Activated naive CD4-positive, alpha-beta T cell treated with Interleukin-2 at 50 U/mL for 16 hours (primary cell): ENCODE data around the gene TRAF6.
A peak's percentile ranks its signal among the peaks of the same experiment; 100 is the strongest.
"Not testable (repeated sequence)": the region's sequence is repeated elsewhere in the genome, so short reads cannot be mapped to it uniquely, and the experiment has no call there.

Source experiments
- DNase-seq: peaks from one replicate; pipeline ENCODE4 v3.0.0-alpha.2; 2020

Gene TRAF6, protein sequence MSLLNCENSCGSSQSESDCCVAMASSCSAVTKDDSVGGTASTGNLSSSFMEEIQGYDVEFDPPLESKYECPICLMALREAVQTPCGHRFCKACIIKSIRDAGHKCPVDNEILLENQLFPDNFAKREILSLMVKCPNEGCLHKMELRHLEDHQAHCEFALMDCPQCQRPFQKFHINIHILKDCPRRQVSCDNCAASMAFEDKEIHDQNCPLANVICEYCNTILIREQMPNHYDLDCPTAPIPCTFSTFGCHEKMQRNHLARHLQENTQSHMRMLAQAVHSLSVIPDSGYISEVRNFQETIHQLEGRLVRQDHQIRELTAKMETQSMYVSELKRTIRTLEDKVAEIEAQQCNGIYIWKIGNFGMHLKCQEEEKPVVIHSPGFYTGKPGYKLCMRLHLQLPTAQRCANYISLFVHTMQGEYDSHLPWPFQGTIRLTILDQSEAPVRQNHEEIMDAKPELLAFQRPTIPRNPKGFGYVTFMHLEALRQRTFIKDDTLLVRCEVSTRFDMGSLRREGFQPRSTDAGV

DNA sequence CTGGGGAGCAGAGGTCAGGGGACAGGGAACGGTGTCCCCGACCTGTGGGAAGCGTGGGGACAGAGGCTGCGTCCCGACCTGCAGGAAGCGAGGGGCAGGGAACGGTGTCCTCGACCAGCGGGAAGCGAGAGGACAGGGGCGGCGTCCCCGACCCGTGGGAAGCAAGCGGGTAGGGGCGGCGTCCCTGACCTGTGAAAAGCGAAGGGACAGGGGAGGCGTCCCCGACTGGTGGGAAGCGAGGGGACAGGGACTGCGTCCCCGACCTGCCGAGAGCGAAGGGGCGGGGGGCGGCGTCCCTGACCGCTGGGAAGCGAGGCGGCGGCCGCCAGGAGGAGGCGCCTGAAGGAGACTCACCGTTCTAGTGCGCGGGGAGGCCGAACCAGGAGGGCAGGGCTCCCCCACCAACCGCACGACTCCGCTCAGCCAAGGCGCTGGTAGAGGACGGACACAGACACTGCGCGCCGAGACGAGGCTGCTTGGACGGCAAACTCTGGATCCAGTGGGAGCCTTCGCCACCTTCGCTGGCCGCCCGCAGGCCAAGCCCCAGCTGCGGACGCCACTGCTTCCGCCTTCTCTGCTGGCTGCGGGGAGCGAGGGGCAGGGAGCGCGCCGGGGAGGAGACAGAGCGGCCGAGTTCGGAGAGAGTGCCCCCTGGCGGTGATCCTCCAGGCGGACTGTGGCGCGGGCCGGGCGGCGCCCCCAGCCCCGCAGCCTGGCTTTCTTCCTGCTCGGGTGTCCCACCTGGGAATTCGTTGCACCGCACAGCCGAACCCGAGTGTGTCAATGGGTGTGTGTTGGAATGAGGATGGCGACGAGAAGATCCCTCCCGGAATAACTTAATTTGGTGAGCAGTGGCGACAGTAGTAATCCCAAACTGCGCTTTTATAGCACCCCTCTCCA lies at the start of gene TRAF6:
Gene TRAF6 (minus strand): TSS at position 579 of the 900 bp plus-strand sequence. CDS start 8,757 bp downstream, outside the sequence.
- DNase-seq, result peak; percentile 91

DNA sequence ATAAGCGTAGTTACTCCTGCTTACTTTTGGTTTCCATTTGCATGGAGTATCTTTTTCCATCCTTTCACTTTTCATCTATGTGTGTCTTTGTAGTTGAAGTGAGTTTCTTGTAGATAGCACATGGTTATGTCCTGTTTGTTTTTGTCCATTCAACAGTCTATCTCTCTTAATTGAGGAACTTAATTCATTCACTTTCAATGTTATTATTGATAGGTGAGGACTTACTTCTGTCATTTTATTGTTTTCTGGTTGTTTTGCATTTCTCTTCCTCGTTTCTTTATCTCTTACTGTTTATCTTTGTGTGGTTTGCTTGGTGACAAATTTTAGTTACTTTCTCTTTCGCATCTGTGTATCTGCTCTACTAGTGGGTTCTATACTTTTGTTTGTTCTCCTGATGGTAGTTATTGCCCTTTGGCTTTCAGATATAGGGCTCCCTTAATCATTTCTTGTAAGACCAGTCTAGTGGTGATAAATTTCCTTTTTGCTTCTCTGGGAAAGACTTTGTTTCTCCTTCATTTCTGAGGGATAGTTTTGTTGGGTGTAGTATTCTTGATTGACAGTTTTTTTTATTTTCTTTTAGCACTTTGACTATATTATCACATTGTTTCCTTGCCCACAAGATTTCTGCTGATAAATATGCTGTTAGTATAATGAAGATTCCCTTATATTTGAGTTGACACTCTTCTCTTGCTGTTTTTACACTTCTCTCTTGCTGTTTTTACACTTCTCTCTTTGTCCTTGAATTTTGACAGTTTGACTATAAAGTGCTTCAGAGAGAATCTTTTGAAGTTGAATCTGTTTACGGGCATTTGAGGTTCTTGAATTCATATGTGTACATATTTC lies 48.7 kb upstream of the TRAF6 start:
- no peak for DNase-seq

DNA sequence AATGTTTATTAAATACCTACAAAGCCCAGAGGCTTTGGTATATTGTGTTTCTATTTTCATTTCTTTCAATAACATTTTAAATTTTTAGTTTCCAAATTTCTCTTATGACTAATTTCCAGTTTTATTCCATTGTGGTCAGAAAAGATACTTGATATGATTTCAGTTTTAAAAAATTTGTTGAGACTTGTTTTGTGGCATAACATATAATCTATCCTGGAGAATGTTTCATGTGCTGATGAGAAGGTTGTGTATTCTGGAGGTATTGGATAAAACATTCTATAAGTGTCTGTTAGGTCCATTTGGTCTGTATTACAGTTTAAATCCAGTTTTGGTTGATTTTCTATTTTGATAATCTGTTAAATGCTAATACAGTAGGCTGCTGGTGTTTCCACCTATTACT lies 47.9 kb upstream of the TRAF6 start:
- no peak for DNase-seq

DNA sequence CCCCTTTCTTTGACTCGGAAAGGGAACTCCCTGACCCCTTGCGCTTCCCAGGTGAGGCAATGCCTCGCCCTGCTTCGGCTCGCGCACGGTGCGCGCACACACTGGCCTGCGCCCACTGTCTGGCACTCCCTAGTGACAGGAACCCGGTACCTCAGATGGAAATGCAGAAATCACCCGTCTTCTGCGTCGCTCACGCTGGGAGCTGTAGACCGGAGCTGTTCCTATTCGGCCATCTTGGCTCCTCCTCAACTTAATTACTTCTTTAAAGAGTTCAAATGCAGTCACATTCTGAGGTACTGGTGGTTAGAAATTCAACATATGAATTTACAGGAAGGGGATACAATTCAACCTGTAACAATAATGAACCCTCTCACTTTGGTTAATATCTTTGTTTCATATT lies 47.3 kb upstream of the TRAF6 start:
- not testable (repeated sequence) for DNase-seq

DNA sequence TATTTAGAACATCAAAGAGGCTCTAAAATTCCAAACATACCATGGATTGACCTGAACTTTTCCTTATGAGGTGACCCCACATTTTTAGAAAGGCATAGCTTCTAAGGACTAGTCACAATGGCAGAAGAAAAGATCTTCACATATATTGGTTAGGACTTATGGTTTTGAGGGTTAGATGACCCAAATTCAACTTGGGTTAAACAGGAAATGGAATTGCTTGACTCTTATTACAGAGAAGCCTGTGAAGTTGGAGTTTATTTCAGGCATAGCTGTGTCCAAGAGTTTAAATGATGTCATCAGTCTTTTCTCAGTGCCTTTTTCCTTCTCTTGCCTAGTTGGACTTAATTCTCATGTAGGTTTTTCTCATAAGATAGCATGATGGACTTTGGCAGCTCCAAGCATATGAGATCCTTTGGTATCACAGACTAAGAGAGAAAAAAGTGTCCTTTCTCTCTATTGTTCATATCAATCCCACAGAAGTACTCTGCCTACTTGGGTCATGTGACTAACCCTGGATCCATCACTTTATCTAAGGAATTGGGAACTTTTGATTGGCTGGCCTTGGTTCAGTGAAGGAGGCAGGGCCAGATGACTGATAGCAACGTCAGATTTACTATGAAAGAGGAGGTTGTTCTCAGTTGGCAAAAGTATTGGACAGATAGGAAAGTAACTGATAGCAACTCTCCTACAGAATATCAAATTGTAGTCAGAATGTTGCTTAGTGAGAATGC lies 40.5 kb upstream of the TRAF6 start:
- no peak for DNase-seq

DNA sequence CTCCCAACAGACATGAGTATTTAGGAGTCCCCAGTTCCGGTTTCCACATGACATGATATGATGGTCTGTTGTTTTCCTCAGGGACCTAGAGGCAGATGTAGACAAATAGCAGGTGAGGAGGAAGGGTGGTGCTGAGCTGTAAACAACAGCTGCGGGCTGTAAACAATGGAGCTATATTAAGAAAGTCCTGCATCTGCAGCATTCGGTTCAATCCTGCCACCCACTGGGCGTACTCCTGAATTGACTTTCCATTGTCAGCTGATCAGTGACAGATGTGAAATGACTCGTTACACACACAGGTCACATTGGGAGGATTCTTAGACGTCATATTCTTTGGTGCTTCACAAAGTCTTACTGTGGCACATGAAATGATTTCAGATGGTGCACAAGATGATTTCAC lies 30.9 kb upstream of the TRAF6 start:
- peak; percentile 16 for DNase-seq

DNA sequence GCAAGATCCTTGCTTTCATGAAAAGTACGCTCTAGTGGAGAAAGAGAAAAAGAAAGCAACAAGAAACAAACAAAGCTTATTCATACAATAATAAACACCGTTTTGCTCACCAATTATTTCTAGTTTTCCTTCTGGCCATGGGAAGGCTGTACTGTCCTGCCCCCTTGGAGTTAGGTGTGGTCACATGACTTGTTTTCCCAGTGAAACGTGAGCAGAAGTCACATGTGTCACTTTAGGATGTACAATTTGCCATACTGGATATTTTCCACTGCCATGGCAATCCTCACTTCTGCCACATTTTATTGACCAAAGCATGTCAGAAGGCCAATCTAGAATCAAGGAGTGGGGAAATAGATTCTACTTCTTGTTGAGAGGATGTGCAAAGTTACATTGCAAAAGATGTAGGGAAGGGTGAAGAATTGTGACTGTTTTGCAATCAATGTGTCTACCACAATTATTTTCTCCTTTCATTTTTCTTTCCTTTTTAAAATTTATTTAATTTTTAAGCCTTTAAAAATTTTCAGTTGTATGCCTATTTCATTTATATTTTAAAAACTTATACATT lies 24.3 kb upstream of the TRAF6 start:
- no peak for DNase-seq

DNA sequence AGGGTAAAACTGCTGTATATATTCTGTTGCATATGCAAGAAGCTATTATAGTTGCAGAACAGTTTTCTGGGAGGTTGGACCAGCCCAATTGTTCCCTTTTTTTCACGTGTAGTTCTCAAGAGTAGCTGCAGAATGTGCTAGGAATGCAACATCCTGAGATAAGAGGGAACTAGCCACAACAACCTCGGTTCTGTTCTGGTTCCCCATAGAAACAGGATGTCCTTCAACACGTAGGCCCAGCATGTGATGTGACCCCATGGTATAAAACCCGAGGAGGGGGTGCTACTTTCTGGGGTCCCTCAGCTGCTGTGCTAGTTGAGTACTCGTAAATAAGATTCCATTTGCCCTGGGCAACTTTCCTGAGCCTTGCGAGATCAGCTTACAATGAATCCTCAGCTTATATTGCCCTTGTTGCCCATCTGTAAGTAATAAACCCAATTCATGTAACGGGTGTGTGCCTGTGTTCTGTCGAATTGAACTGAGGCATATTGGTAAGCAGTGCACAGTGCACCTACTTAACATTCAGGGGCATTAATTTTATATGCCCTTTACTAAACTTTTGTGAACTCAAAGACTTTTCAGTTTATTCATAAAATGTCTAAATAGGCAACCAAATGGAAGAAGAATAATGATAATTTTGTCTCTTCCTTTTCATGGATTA lies 23.0 kb upstream of the TRAF6 start:
- DNase-seq, result no peak

DNA sequence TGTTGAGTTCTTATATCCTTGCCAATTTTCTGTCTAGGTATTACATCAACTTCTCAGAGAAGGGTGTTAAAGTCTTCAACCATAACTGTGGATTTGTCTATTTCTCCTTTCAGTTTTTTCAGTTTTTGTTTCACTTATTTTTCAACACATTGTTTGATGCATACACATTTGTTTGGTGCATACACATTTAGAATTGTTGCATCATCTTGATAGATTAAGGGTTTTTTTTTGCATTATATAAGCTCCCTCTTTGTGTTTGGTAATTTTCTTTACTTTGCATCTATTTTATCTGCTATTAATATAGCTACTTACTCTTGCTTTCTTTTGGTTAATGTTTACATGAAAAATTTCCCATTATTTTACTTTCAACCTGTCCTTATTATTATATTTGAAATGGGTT lies 20.8 kb upstream of the TRAF6 start:
- no peak for DNase-seq

DNA sequence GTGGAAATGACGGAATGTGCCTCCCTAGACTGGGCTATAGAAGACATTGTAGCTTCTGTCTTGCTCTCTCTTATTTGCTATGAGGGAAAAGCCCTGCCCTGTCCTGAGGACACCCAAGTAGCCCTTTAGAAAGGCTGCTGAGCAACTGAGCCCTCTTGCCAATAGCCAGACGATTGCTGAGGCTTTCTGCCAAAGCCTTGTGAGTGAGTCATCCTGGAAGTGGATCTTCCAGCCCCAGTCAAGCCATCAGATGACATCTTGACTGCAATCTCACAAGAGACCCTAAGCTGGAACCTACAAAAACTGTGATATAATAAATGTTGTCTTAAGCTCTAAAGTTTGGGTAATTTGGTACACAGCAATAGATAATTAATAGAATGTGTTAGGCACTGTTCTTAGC lies 3.9 kb upstream of the TRAF6 start:
- no peak for DNase-seq

DNA sequence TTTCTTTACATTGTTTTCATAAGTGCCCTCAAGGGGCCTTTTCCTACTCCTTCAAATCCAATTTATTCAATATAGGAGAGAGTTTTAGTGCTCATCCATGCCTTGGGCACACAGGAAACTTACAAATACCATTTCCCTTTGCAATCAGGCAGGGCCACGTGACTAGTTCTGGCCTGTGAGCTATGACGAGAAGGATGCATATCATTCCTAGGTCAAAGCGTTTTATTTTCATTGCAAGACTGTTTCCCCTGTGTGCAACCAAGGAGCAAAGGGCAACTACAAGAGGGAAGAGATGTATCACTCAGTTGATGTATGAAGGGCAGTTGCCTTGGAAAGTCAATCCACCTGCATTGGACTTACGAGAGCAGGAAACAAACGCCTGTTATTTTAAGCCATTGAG lies 1.9 kb upstream of the TRAF6 start:
- no peak for DNase-seq

DNA sequence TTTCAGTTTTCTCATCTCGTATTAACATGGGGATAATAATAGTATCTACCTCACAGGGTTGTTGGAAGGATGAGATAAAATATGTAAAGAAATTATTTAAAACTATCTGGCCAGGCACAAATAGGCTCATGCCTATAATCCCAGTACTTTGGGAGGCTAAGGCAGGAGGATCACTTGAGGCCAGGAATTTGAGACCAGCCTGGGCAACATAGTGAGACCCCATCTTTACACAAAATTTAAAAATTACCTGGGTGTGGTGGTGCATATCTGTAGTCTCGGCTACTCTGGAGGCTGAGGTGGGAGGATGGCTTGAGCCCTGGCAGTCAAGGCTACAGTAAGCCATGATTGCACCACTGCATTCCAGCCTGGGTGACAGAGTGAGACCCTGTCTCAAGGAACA lies 990 bp upstream of the TRAF6 start:
- DNase-seq, result not testable (repeated sequence)

DNA sequence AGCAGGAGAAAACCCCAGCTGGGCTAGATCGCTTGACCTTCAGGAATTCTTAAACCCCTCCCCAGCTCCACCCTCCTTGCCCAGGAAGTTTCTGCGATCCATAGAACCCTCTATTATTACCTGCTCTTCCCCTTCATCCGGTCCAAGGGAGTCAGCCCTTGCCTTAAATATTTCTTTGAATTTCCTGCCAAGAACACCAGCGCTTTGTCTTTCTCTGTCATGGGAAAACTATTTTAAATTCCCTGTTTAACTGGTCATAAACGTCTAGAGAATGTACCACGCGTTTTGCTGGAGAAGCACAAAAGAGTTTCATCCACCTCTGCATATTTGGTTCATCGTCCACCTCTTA lies 496 bp upstream of the TRAF6 start:
- DNase-seq, result no peak

DNA sequence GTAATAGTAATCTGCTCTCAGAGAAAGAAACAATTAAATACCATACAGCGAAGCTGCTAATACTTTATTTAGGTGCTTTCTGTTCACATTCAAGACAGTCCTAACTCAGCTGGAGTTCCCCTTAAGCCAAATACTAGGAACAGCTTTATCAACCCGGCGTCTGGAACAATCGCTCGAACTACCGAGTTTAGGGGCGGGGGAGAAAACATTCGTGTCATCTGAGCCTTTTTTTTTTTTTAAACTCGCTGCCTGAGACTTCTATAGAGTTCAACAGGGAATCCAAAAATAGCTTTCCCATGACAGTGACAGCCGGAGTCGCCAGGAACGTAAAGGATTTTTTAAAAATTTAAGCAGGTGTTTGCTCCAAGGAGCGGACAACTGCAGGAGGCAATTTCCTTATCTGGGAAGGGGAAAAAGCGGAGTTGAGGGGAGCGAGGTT lies 852 bp downstream of the TRAF6 start:
- peak; percentile 47 for DNase-seq

DNA sequence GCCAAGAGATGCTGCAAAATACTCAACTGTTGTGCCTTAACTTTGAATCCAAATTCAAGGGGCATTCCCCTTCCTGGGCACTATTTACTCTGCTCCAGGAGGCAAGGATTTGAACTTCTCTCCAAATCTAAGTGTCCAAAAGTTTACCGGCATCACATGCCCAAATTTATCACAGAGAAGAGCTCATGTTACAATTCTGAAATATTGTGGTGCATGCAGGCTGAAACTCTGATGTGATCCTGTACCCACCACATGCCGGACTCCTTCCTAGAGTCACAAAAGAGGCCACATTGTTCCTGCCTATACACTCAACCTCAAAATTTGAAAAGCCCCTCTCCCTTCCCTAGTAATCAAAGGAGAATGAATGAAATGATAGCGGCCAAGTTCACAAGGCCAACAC lies 1.3 kb downstream of the TRAF6 start:
- no peak for DNase-seq

DNA sequence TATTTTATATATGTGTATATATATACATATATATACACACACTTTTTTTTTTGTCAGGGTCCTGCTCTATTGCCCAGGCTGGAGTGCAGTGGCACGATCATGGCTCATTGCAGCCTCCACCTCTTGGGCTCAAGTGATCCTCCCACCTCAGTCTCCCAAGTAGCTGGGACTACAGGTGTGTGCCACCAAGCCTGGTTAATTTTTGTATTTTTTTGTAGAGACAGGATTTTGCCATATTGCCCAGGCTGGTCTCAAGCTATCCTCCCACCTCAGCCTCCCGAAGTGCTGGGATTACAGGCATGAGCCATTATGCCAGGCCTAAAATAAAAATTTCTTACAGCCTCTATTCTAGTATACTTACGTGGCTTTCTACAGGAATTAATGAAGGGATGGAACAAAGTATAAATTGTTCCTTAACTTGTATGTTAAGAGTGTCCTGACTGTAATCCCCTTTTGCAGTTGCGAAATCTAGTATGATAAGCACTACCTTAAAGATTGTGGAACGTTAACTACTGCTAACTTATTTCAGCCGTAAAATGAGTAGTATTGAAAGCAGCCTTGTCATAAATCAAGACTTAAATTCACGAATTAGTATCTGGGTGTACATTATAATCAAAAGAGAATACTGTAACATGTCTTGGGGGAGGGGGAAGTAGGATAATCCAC lies 2.1 kb downstream of the TRAF6 start:
- no peak for DNase-seq

DNA sequence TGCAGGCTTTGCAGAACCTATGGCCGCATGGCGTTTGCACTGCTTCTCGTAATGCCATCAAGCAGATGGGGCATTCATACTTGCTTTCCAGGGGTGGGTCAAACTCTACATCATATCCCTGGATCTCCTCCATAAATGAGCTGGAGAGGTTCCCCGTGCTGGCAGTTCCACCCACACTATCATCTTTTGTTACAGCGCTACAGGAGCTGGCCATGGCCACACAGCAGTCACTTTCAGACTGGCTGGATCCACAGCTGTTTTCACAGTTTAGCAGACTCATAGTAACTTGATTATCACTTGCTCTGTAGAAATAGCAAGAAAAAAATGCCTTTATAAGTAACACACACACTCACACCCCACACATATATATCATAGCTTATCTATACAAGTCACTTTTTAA lies 8.8 kb downstream of the TRAF6 start:
- DNase-seq, result no peak

DNA sequence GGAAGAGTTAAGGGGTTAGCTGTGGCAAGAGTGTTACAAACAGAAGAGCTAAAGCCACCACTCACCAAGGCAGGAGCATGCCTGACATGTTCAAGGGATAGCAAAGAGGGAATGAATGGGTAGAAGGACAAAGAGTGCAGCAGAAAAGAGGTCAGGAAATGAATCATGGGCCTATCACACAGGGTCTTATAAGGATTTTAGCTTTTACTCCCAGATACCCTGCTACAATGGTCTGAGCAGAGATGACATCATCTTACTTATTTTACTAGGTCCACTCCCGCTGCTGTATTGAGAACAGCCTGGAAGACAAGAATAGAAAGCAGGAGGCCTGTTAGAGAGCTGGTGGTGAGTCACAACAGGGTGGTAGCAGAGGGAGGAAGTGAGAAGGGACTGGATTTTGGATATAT lies 9.8 kb downstream of the TRAF6 start:
- DNase-seq, result no peak

DNA sequence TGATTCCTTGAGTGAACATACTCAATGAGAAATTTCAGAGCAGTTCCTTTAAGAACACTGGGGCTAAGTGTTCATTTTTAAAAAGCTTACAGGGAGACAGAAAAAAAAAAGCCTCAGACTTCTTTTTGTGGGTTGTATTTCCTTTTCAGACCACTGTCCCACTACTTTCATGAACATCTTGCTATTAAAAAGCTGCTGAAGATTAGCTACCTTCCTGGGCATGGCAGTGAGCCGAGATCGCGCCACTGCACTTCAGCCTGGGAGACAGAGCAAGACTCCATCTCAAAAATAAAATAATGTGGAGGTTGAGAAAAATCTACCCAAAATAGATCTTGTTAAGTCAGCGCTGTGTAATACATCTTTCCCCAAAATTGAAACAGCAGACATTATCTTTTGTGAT lies 10.8 kb downstream of the TRAF6 start:
- no peak for DNase-seq

DNA sequence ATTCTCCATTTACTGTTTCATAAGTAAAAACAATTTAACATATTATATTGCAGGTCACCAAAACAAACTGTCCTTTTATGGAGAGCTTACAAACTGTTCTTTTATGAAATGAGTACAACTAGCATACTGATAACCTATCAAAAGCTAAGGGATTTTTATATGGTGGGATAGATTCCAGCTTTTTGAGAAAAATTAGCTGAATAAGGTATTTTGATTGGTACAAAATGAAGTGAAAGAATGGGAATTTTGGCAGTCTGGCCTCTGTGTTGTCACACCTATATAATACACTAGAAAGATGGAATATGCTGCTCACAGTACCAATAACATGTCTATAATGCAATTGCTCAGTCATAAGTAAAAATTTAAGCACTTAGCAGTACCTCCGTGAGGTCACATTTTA lies 11.4 kb downstream of the TRAF6 start:
- DNase-seq, result no peak

DNA sequence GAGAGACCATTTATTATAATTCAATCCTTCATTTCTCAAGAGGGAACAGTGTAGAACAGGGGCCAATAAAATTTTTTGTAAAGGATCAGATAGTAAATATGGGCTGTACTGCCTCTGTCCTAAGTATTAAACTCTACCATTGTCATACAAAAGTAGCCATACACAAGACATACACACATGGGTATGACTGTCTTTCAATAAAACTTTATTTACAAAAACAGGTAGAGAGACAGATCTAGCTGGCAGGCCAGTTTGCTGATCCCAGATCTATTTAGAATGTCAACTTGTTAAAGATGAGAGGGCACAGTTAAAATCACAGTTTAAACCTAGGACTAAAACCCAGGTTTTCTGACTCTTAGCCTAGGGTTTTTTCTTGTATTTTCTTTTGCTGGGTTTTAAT lies 16.7 kb downstream of the TRAF6 start:
- DNase-seq, result no peak
